CD14-positive monocyte (primary cell): Measurements from ENCODE around the gene AMY2A. TPM values are rescaled to one million over a fixed set of nuclear protein-coding genes. Genes with fewer than 3 reads are reported as not detected.
"Not testable (repeated sequence)": the region's sequence is repeated elsewhere in the genome, so short reads cannot be mapped to it uniquely, and the experiment has no call there.

Experiments
- DNase-seq, 3 donors: peaks; one replicate each; pipeline ENCODE4 v3.0.0-alpha.2; 2011 to 2022
- H2AFZ ChIP-seq: 2 replicates; pipeline ENCODE4 v1.6.0; 2012; ENCODE audit warnings: mild to moderate bottlenecking, low read depth, low read length, inconsistent platforms; ENCODE audit not compliant: insufficient read depth, poor library complexity, severe bottlenecking
- H3K27ac ChIP-seq, 2 donors: 1 replicate in 1 of 2; 2 replicates in 1 of 2; pipeline ENCODE4 v1.5.1; 2012 to 2013; ENCODE audit warnings: low read length in 2 of 2, control low read depth in 1 of 2, inconsistent platforms in 1 of 2, low read depth in 1 of 2, mild to moderate bottlenecking in 1 of 2
- H3K27me3 ChIP-seq, 2 donors: one replicate each; pipeline versions ENCODE4 v1.6.0 to v1.6.1; 2011 to 2013; ENCODE audit warnings: low read length in 2 of 2; ENCODE audit not compliant: control insufficient read depth in 2 of 2, insufficient read depth in 2 of 2
- H3K36me3 ChIP-seq, 2 donors: replicated peaks in 1 of 2; 1 replicate in 1 of 2; 2 replicates in 1 of 2; pipeline versions ENCODE4 v1.5.1 to v1.6.1; 2012 to 2013; ENCODE audit warnings: low read length in 2 of 2, control low read depth in 1 of 2, inconsistent platforms in 1 of 2, mild to moderate bottlenecking in 1 of 2; ENCODE audit not compliant: insufficient read depth in 2 of 2, control insufficient read depth in 1 of 2
- H3K4me1 ChIP-seq, 2 donors: 1 replicate in 1 of 2; 2 replicates in 1 of 2; pipeline versions ENCODE4 v1.5.1 to v1.6.1; 2012 to 2013; ENCODE audit warnings: low read length in 2 of 2, control low read depth in 1 of 2, inconsistent platforms in 1 of 2, mild to moderate bottlenecking in 1 of 2, moderate library complexity in 1 of 2; ENCODE audit not compliant: insufficient read depth in 2 of 2, control insufficient read depth in 1 of 2
- H3K4me2 ChIP-seq: replicated peaks from 2 replicates; pipeline ENCODE3; 2012; ENCODE audit warnings: low read length, moderate library complexity, mild to moderate bottlenecking; ENCODE audit not compliant: poor library complexity, severe bottlenecking; ENCODE audit errors: extremely low read depth
- H3K4me3 ChIP-seq, 3 experiments: fragments of 200-600 bp in 1 of 3; sonication (generic) in 1 of 3; replicated peaks in 1 of 3; 1 replicate in 2 of 3; 2 replicates in 1 of 3; pipeline ENCODE4 v1.5.1; 2011 to 2013; ENCODE audit warnings: low read length in 3 of 3, mild to moderate bottlenecking in 3 of 3, control low read depth in 2 of 3, low read depth in 2 of 3, inconsistent platforms in 1 of 3, moderate library complexity in 1 of 3
- H3K79me2 ChIP-seq: 2 replicates; pipeline ENCODE4 v1.6.0; 2012; ENCODE audit warnings: mild to moderate bottlenecking, control low read depth, inconsistent platforms, low read length, moderate library complexity; ENCODE audit not compliant: insufficient read depth
- H3K9ac ChIP-seq: 2 replicates; pipeline ENCODE4 v1.6.0; 2017; ENCODE audit warnings: low read length, mild to moderate bottlenecking; ENCODE audit not compliant: insufficient read depth, poor library complexity, severe bottlenecking
- H3K9me3 ChIP-seq, 2 donors: replicated peaks in 1 of 2; 1 replicate in 1 of 2; 2 replicates in 1 of 2; pipeline versions ENCODE4 v1.5.1 to v1.6.1; 2012 to 2013; ENCODE audit warnings: low read length in 2 of 2, control low read depth in 1 of 2; ENCODE audit not compliant: control insufficient read depth in 1 of 2, insufficient read depth in 1 of 2
- H4K20me1 ChIP-seq: 2 replicates; pipeline ENCODE4 v1.6.0; 2012; ENCODE audit warnings: mild to moderate bottlenecking, low read length, control low read depth, moderate library complexity; ENCODE audit not compliant: insufficient read depth
- H3K27ac Mint-ChIP-seq, 7 donors: one replicate each; pipeline ENCODE4 v1.8.0; 2020; ENCODE audit warnings: mild to moderate bottlenecking in 7 of 7, mixed read lengths in 7 of 7, moderate library complexity in 6 of 7, inconsistent platforms in 2 of 7
- H3K27me3 Mint-ChIP-seq, 3 donors: one replicate each; pipeline ENCODE4 v1.8.0; 2021 to 2022; ENCODE audit warnings: low read depth in 3 of 3, mild to moderate bottlenecking in 3 of 3, mixed read lengths in 3 of 3, moderate library complexity in 3 of 3, inconsistent platforms in 1 of 3
- H3K36me3 Mint-ChIP-seq, 2 donors: one replicate each; pipeline ENCODE4 v1.8.0; 2020; ENCODE audit warnings: mixed read lengths in 2 of 2, inconsistent platforms in 1 of 2, mild to moderate bottlenecking in 1 of 2
- H3K4me1 Mint-ChIP-seq: one replicate; pipeline ENCODE4 v1.8.0; 2020; ENCODE audit warnings: mild to moderate bottlenecking, mixed read lengths
- H3K4me3 Mint-ChIP-seq, 2 donors: one replicate each; pipeline ENCODE4 v1.8.0; 2020; ENCODE audit warnings: mild to moderate bottlenecking in 2 of 2, mixed read lengths in 2 of 2, moderate library complexity in 1 of 2
- H3K9me3 Mint-ChIP-seq, 7 donors: one replicate each; pipeline ENCODE4 v1.8.0; 2020 to 2022; ENCODE audit warnings: mixed read lengths in 7 of 7, mild to moderate bottlenecking in 6 of 7, moderate library complexity in 6 of 7, inconsistent platforms in 2 of 7
- WGBS: methylation state at CpG from one replicate; pipeline ENCODE4 v1.1.5; 2013; ENCODE audit warnings: missing lambda C conversion rate; ENCODE audit not compliant: insufficient coverage; 5-methylcytosine and 5-hydroxymethylcytosine counted together
- intact Hi-C, 2 donors: fragments of 100-400 bp; cut with micrococcal nuclease; formaldehyde crosslinking; loops; one replicate each; pipeline versions ENCODE4 v1.15.0 to v1.15.1; 2023
- polyA plus RNA-seq, 3 donors: library from polyadenylated mRNA; depleted of rRNA in 1 of 3; unstranded in 2 of 3; stranded (reverse) in 1 of 3; fragments of 300-500 nt in 2 of 3; fragments of >200 nt in 1 of 3; fragmentation: Illumina TruSeq in 2 of 3; gene quantifications; 1 replicate in 2 of 3; 2 replicates in 1 of 3; pipeline ENCODE4 v1.2.3, GENCODE V29; 2012 to 2021

The AMY2A gene
- polyA plus RNA-seq, 3 donors, result not detected

- H3K9me3 ChIP-seq, H3K4me3 ChIP-seq, H3K4me1 ChIP-seq, H3K27me3 Mint-ChIP-seq, H3K9ac ChIP-seq, H3K79me2 ChIP-seq, intact Hi-C loops, H3K27ac Mint-ChIP-seq, H2AFZ ChIP-seq, H3K4me3 Mint-ChIP-seq, H3K36me3 ChIP-seq, DNase-seq, H3K4me2 ChIP-seq, H3K4me1 Mint-ChIP-seq, H3K36me3 Mint-ChIP-seq, H3K27ac ChIP-seq, H4K20me1 ChIP-seq, H3K9me3 Mint-ChIP-seq, H3K27me3 ChIP-seq: not testable (repeated sequence)
- no CpG with 5 or more reads among the region's 3 CpGs for WGBS
Observed at GRCh38 chr1:103650305-103650704, 33.1 kb downstream of the AMY2A start.

GRCh38 chr1:103650889-103651288, 33.7 kb downstream of the AMY2A start:
- DNase-seq, H3K9me3 ChIP-seq, H3K9ac ChIP-seq, H3K4me2 ChIP-seq, H3K4me1 ChIP-seq, H3K4me1 Mint-ChIP-seq, H3K27me3 ChIP-seq, H4K20me1 ChIP-seq, H3K79me2 ChIP-seq, H3K4me3 ChIP-seq, H3K36me3 Mint-ChIP-seq, H3K9me3 Mint-ChIP-seq, H3K4me3 Mint-ChIP-seq, H3K27ac ChIP-seq, H3K27ac Mint-ChIP-seq, H2AFZ ChIP-seq, H3K36me3 ChIP-seq, intact Hi-C loops, H3K27me3 Mint-ChIP-seq: not testable (repeated sequence)
- no CpG with 5 or more reads among the region's 4 CpGs for WGBS

GRCh38 chr1:103654133-103654532, 36.9 kb downstream of the AMY2A start:
- H3K79me2 ChIP-seq, H3K4me2 ChIP-seq, H3K36me3 ChIP-seq, intact Hi-C loops, H3K27me3 Mint-ChIP-seq, H3K9me3 Mint-ChIP-seq, H3K4me1 ChIP-seq, H3K27ac ChIP-seq, H3K4me1 Mint-ChIP-seq, H3K4me3 Mint-ChIP-seq, DNase-seq, H4K20me1 ChIP-seq, H3K9me3 ChIP-seq, H3K27me3 ChIP-seq, H3K9ac ChIP-seq, H3K27ac Mint-ChIP-seq, H2AFZ ChIP-seq, H3K36me3 Mint-ChIP-seq, H3K4me3 ChIP-seq: not testable (repeated sequence)
- WGBS, result no CpG with 5 or more reads among the region's 6 CpGs

GRCh38 chr1:103655460-103655859, 38.2 kb downstream of the AMY2A start, which contains the start of gene AMY1A:
Gene AMY1A (plus strand): TSS chr1:103655760. CDS start chr1:103656331, 571 bp downstream.
- H4K20me1 ChIP-seq, H3K27me3 Mint-ChIP-seq, H2AFZ ChIP-seq, H3K36me3 ChIP-seq, H3K79me2 ChIP-seq, H3K27ac Mint-ChIP-seq, H3K36me3 Mint-ChIP-seq, H3K27ac ChIP-seq, H3K9me3 ChIP-seq, H3K4me1 Mint-ChIP-seq, intact Hi-C loops, H3K4me3 Mint-ChIP-seq, H3K4me1 ChIP-seq, H3K9ac ChIP-seq, H3K4me3 ChIP-seq, H3K27me3 ChIP-seq, H3K4me2 ChIP-seq, H3K9me3 Mint-ChIP-seq, DNase-seq: not testable (repeated sequence)
- no CpG with 5 or more reads among the region's 5 CpGs for WGBS
